Measurements from ENCODE around the gene UMODL1.

Gene UMODL1

GRCh38 chr21:42098957-42099505 lies 27.9 kb downstream of the UMODL1 start:
- no peak for DNase-seq (ENCODE audit: low spot score)

DNA sequence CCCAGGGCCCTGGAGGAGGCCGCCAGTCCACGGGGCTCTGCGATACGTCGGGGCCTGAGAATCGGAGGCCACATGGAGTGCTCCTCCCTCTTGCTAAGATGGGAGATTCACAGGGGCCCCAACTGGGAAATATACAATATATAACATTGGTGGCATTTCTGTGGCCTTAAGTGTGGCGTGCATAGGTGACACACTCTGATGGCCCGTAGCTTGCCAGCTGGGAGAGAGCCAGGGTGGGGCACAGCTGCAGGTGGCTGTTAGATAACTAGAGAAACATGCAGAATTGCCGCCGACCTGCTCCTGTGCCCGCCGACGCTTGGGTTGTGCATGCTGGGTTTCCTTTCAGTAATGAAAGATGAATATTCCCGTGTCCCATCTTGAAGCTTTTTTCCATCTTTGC lies 30.1 kb downstream of the UMODL1 start:
- DNase-seq (ENCODE audit: low spot score), result no peak

- DNase-seq (ENCODE audit: low spot score), result no peak
Measured at GRCh38 chr21:42102076-42102475, 31.0 kb downstream of the UMODL1 start.

GRCh38 chr21:42102526-42102925 lies 31.4 kb downstream of the UMODL1 start:
- DNase-seq (ENCODE audit: low spot score), result no peak

DNA sequence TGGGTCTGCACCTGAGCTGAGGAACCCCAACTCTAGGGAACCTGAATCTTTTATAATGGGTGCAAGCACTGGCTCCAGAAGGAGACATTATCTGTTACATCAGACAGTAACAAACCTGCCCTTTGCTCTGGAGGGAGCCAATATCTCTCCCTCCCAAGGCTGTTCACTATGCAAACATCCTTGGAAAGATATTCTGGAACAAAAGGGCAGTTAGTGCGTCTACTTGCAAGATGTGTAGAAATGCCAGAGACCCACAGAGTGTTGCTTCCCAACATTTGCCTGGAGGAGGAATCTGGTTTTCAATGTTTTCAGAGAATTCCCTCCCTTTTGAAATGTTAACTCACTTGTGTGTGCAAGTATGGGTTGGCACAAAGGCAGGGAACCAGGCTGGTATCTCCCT lies 31.9 kb downstream of the UMODL1 start:
- no peak for DNase-seq (ENCODE audit: low spot score)

GRCh38 chr21:42103843-42104242 lies 32.7 kb downstream of the UMODL1 start:
- no peak for DNase-seq (ENCODE audit: low spot score)

DNA sequence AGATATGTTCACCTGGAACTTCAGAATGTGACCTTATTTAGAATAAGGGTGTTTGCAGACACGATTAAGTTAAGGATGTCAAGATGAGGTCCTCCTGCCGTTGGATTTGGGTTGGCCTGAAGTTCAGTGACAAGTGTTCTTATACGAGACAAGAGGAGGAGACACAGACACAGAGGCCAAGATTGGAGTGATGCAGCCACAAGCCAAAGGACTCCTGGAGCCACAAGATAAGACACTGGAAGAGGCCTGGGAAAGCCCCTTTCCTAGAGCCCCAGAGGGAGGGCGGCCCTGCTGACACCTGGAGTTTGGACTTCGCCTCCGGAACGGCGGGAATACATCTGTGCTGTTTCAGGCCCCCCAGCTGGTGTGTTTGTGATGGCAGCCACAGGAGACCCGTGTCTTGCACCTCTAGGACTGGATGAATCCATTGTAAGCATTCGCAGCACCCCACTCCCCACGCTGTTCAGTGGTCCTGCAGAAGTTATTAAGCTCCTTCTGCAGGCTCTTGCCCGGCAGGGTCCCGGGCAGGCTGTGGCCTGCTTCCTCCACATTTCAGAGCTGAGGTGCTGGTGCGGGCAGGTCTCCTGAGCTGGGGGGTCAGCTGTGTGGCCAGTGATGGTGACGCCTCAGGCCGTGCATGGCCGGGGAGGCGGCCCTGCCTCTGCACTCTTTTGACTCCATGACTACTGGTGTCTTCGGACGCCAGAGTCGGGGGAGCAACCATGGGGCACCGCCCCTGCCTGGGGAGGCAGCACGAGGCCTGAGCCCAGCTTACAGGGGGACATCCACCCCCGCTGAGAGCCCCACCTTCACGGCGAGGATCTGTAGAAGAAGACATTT lies 34.6 kb downstream of the UMODL1 start:
- no peak for DNase-seq (ENCODE audit: low spot score)

DNA sequence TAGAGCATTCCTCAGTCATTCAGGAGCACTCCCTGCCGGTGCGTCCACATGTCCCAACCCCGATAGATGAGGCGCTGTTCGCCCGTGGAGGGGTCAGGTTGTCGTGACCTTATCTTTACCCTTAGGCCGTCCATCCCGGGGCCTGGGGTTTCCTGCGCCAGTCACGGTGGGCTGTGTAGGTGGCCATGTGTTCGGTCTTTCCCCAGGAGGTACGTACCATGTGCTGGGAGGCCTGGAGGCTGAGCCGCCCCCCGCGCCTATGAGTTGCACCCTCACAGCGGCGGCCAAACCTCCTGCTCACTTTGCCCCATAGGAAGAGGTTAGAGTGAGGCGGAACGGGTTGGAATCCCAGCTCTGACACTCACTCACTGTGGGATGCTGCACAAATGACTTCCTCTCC lies 35.3 kb downstream of the UMODL1 start:
- DNase-seq (ENCODE audit: low spot score), result no peak

GRCh38 chr21:42107177-42107880 lies 36.2 kb downstream of the UMODL1 start:
- no peak for DNase-seq (ENCODE audit: low spot score)

DNA sequence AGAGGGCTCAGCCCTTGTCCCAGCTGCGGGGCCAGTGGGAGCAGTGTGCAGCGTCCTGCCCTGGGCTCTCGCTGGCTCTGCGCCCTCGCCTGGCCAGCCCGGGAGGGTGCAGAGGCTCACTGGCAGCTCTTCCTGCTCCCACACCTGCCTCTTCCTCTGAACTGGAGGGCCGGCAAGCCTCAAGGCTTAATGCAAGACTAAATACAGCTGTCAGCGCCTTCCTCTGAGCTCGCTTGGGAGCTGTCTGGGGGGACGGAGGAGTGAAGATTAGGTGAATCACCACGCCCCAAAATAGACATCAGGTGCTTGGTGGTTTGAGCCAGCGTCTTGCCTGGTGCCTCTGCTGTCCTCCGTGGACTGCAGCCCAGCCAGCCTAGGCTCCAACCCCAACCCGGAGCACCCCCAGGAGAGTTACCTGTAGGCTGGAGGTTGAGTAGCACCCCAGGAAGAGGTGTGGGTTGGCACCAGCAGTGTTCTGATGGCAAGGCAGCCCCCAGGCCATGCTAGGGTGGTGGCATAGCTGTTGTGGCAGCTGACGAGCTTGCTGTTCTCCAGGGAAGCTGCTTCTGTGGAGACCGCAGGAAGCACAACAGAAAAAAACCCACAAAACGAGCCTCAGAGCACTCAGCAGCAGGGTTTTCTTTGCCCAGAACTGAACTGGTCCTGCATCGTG lies 36.9 kb downstream of the UMODL1 start:
- no peak for DNase-seq (ENCODE audit: low spot score)

DNA sequence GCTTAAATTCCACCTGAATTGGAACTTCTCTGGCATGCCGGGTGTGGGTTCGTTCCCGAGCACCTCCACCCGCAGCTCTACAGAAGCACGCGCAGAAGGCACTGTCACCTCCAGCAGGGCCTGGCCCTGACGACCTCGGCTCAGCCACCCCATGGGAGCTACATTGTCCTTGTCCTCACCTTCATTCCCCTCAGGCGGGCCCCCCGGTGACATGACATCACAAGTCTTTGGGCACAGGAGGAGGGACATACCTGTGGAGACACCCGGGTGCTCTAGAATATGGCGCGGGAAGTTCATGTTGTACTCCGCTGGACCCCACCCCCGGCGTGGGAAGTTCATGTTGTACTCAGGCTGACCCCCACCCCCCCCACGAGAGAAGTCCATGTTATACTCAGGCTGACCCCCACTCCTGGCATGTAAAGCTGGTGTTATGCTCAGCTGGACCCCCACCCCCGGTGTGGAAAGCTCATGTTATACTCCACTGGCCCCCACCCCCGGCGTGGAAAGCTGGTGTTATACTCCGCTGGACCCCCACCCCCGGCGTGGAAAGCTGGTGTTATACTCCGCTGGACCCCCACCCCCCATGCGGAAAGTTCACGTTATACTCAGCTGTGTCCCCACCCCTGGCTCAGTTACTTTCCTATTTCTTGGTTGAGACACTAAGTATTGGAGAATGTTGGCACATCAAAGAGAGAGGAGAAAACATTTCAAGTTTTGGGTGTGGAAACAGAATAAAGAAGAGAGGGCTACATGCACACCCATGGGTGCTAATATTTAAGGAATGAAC lies 37.6 kb downstream of the UMODL1 start:
- DNase-seq (ENCODE audit: low spot score), result no peak

- no peak for DNase-seq (ENCODE audit: low spot score)
Measured at GRCh38 chr21:42109473-42109872, 38.4 kb downstream of the UMODL1 start.

- no peak for DNase-seq (ENCODE audit: low spot score)
Measured at GRCh38 chr21:42109873-42110525, 38.9 kb downstream of the UMODL1 start.

- no peak for DNase-seq (ENCODE audit: low spot score)
Measured at GRCh38 chr21:42110691-42111469, 39.8 kb downstream of the UMODL1 start.

GRCh38 chr21:42111470-42111743 lies 40.3 kb downstream of the UMODL1 start:
- DNase-seq (ENCODE audit: low spot score), result no peak

- DNase-seq (ENCODE audit: low spot score), result no peak
Measured at GRCh38 chr21:42111811-42112210, 40.7 kb downstream of the UMODL1 start.

- no peak for DNase-seq (ENCODE audit: low spot score)
Measured at GRCh38 chr21:42112238-42112637, 41.1 kb downstream of the UMODL1 start.

GRCh38 chr21:42112857-42113256 lies 41.7 kb downstream of the UMODL1 start:
- DNase-seq (ENCODE audit: low spot score), result no peak

- DNase-seq (ENCODE audit: low spot score), result no peak
Measured at GRCh38 chr21:42113926-42114409, 42.9 kb downstream of the UMODL1 start.

GRCh38 chr21:42114646-42115045 lies 43.5 kb downstream of the UMODL1 start:
- DNase-seq (ENCODE audit: low spot score), result no peak
